Endothelial cell of umbilical vein (primary cell): Measurements from ENCODE around the gene RAI2. TPM values are rescaled to one million over a fixed set of nuclear protein-coding genes. Genes with fewer than 3 reads are reported as not detected.

Experiments
- BruUV-seq: library from RNA; stranded (reverse); fragments of 400-500 nt; replicated peaks from 2 replicates; lab custom pipeline; 2021; lab: Mats Ljungman, UMichigan
- CTCF ChIA-PET: fragments of 300-600, 350-600 bp; sonication (Branson Sonifier 250); formaldehyde crosslinking; loops from one replicate; lab custom pipeline; 2021; ENCODE audit warnings: antibody characterized with exemption, inconsistent platforms; lab: Charles Lee
- POLR2A ChIA-PET: fragments of 300-600, 350-600 bp; sonication (Branson Sonifier 250); formaldehyde crosslinking; loops from one replicate; lab custom pipeline; 2021; ENCODE audit warnings: antibody characterized with exemption, inconsistent platforms; lab: Charles Lee
- DNase-seq: peaks from one replicate; pipeline ENCODE4 v3.0.0-alpha.2; 2011; ENCODE audit warnings: low read depth, low spot score
- FAIRE-seq: peaks from 2 replicates; lab custom pipeline; 2011; peaks lifted over from hg19 to GRCh38; lab: Jason Lieb, UNC
- H2AFZ ChIP-seq: 2 replicates; pipeline ENCODE4 v1.6.0; 2012; ENCODE audit warnings: low read depth, low read length, control low read depth, inconsistent platforms
- H3K27ac ChIP-seq: 2 replicates; pipeline ENCODE4 v1.5.1; 2011; ENCODE audit warnings: low read depth, mild to moderate bottlenecking, control low read depth, low read length, moderate library complexity; ENCODE audit not compliant: insufficient read depth
- H3K27me3 ChIP-seq, 2 experiments: 2 replicates each; pipeline versions ENCODE4 v1.6.0 to v1.6.1; 2011; ENCODE audit warnings: low read length in 2 of 2, mixed read lengths in 1 of 2; ENCODE audit not compliant: control insufficient read depth in 2 of 2, insufficient read depth in 2 of 2
- H3K36me3 ChIP-seq, 2 experiments: 2 replicates in 1 of 2; 3 replicates in 1 of 2; pipeline ENCODE4 v1.5.1; 2011; ENCODE audit warnings: low read length in 2 of 2, mild to moderate bottlenecking in 1 of 2, moderate library complexity in 1 of 2; ENCODE audit not compliant: control insufficient read depth in 2 of 2, insufficient read depth in 2 of 2; ENCODE audit errors: extremely low read depth in 1 of 2
- H3K4me1 ChIP-seq: 3 replicates; pipeline ENCODE4 v1.5.1; 2011; ENCODE audit warnings: mild to moderate bottlenecking, low read length; ENCODE audit not compliant: control insufficient read depth, insufficient read depth; ENCODE audit errors: extremely low read depth
- H3K4me2 ChIP-seq: 2 replicates; pipeline ENCODE4 v1.6.1; 2011; ENCODE audit warnings: low read length, control low read depth, mixed read lengths; ENCODE audit not compliant: insufficient read depth
- H3K4me3 ChIP-seq, 3 experiments: fragments of 200-600 bp in 1 of 3; sonication (generic), shearing (Covaris generic) in 1 of 3; replicated peaks in 1 of 3; 2 replicates each; pipeline ENCODE4 v1.5.1; 2011 to 2016; ENCODE audit warnings: control low read depth in 3 of 3, low read length in 3 of 3, mild to moderate bottlenecking in 2 of 3, inconsistent platforms in 1 of 3, low read depth in 1 of 3, moderate library complexity in 1 of 3; ENCODE audit not compliant: insufficient read depth in 1 of 3
- H3K79me2 ChIP-seq: 2 replicates; pipeline ENCODE4 v1.6.0; 2012; ENCODE audit warnings: low read length, inconsistent platforms; ENCODE audit not compliant: control insufficient read depth, insufficient read depth
- H3K9ac ChIP-seq: replicated peaks from 2 replicates; pipeline ENCODE3; 2011; ENCODE audit warnings: low read length, control low read depth; ENCODE audit not compliant: insufficient read depth; ENCODE audit errors: extremely low read depth
- H3K9me1 ChIP-seq: replicated peaks from 3 replicates; pipeline ENCODE4 v1.6.0; 2011; ENCODE audit warnings: mild to moderate bottlenecking, low read length; ENCODE audit not compliant: control insufficient read depth, insufficient read depth; ENCODE audit errors: extremely low read depth
- H3K9me3 ChIP-seq: replicated peaks from 2 replicates; pipeline ENCODE4 v1.5.1; 2012; ENCODE audit warnings: low read length, inconsistent platforms; ENCODE audit not compliant: control insufficient read depth, insufficient read depth
- H4K20me1 ChIP-seq: replicated peaks from 2 replicates; pipeline ENCODE3; 2011; ENCODE audit warnings: mild to moderate bottlenecking, low read length; ENCODE audit not compliant: control insufficient read depth, insufficient read depth; ENCODE audit errors: extremely low read depth
- CTCF ChIP-seq, 2 donors: IDR thresholded peaks; 1 replicate in 1 of 2; 2 replicates in 1 of 2; pipeline ENCODE4 v1.5.1; 2011; ENCODE audit warnings: low read length in 2 of 2, mild to moderate bottlenecking in 2 of 2, moderate library complexity in 2 of 2, control low read depth in 1 of 2, inconsistent platforms in 1 of 2, low read depth in 1 of 2; ENCODE audit not compliant: insufficient read depth in 1 of 2; ENCODE audit errors: extremely low read depth in 1 of 2
- EZH2 ChIP-seq: IDR thresholded peaks from 2 replicates; pipeline ENCODE4 v1.6.1; 2012; ENCODE audit warnings: borderline replicate concordance, low read depth, mild to moderate bottlenecking, moderate library complexity, low read length, inconsistent platforms; ENCODE audit not compliant: severe bottlenecking
- FOS ChIP-seq: IDR thresholded peaks from 2 replicates; pipeline ENCODE4 v1.6.1; 2011; ENCODE audit warnings: mild to moderate bottlenecking, low read length, moderate library complexity, borderline replicate concordance; ENCODE audit not compliant: insufficient read depth
- GATA2 ChIP-seq: IDR thresholded peaks from 2 replicates; pipeline ENCODE4 v1.7.0; 2011; ENCODE audit warnings: low read depth, mild to moderate bottlenecking, moderate library complexity, mixed read lengths, low read length; ENCODE audit not compliant: insufficient read length, insufficient read depth
- JUN ChIP-seq: IDR thresholded peaks from 2 replicates; pipeline ENCODE4 v1.6.1; 2011; ENCODE audit warnings: borderline replicate concordance, low read depth; ENCODE audit not compliant: insufficient read length, insufficient read depth
- MAX ChIP-seq: IDR thresholded peaks from 2 replicates; pipeline ENCODE4 v1.6.1; 2011; ENCODE audit not compliant: insufficient read depth, insufficient read length
- MYC ChIP-seq: IDR thresholded peaks from one replicate; pipeline ENCODE4 v1.6.1; 2011; ENCODE audit warnings: mild to moderate bottlenecking, low read depth, low read length
- POLR2A ChIP-seq: IDR thresholded peaks from 2 replicates; pipeline ENCODE4 v1.6.1; 2012; ENCODE audit warnings: low read depth, mild to moderate bottlenecking, control low read depth, low read length
- POLR2AphosphoS5 ChIP-seq: IDR thresholded peaks from 2 replicates; pipeline ENCODE4 v1.6.1; 2012; ENCODE audit warnings: low read depth, mild to moderate bottlenecking, control low read depth, low read length, moderate library complexity; ENCODE audit not compliant: insufficient read depth
- dilution Hi-C: fragments of 300-500 bp; cut with MboI; formaldehyde crosslinking; loops from one replicate; pipeline ENCODE4 v1.15.0; 2019; ENCODE audit warnings: low sequenced_read_pairs; ENCODE audit not compliant: extremely low pct_ligation_motif_present
- intact Hi-C: fragments of 100-400 bp; cut with micrococcal nuclease; formaldehyde crosslinking; loops from one replicate; pipeline ENCODE4 v1.10.0; 2022
- polyA plus RNA-seq, 4 experiments: library from polyadenylated mRNA; depleted of rRNA in 3 of 4; stranded (reverse) in 3 of 4; unstranded in 1 of 4; fragments of >200 nt; gene quantifications; 2 replicates each; pipeline versions ENCODE4 v1.2.1 to v1.2.3, GENCODE V29; 2011 to 2012; ENCODE audit warnings: missing spikeins in 1 of 4
- total RNA-seq: library from RNA; stranded (reverse); gene quantifications from 2 replicates; pipeline ENCODE4 v1.2.3, GENCODE V29; 2021

RAI2 gene
- total and polyA plus RNA-seq, 2 donors (not counting 3 experiments of a cell fraction or from before 2014, with no cell fraction given): 0.19 to 0.91 TPM

- H3K27me3 ChIP-seq: no peaks in the 10 kb centered on the region
- H2AFZ ChIP-seq: no peak overlapping the region
- no peaks in the 10 kb centered on the region for H3K4me1 ChIP-seq
- DNase-seq: no peak
- H3K9ac ChIP-seq: no peak overlapping the region
- H3K4me3 ChIP-seq: no peak overlapping the region
- POLR2A ChIA-PET: no interaction called here
- no peak overlapping the region for H3K27ac ChIP-seq
- dilution Hi-C loops: no loop called here
- no peak overlapping the region for H3K4me2 ChIP-seq
- H4K20me1 ChIP-seq: no peaks in the 10 kb centered on the region
- no peaks in the 10 kb centered on the region for H3K79me2 ChIP-seq
- CTCF ChIA-PET: no interaction called here
- no peak for FAIRE-seq
- no peaks in the 10 kb centered on the region for H3K36me3 ChIP-seq
- no peaks in the 10 kb centered on the region for H3K9me1 ChIP-seq
- no peak for TF ChIP-seq MAX
- no peak for TF ChIP-seq EZH2
- TF ChIP-seq MYC: no peak
- TF ChIP-seq GATA2: no peak
- no peak for TF ChIP-seq POLR2AphosphoS5
- TF ChIP-seq CTCF (IDR thresholded peaks at IDR 0.05; ENCODE audit: extremely low read depth in 1 of 2, insufficient read depth in 1 of 2, low read depth in 1 of 2, low read length in 2 of 2): no peak
- no peak for TF ChIP-seq POLR2A
- TF ChIP-seq JUN: no peak
- TF ChIP-seq FOS: no peak
- BruUV-seq: no TSS peak
- intact Hi-C loops: no loop called here
- H3K9me3 ChIP-seq: no peaks in the 10 kb centered on the region
These were observed 27.1 kb downstream of the RAI2 start for GRCh38 chrX:17833954-17834353.
